NK-92 treated with Interleukin-12 subunit alpha and Interleukin-12 subunit beta, amount 100 ng/mL, for 24 hours (cell line): ENCODE results near the gene FOXP1.
"Not testable (repeated sequence)": the region's sequence is repeated elsewhere in the genome, so short reads cannot be mapped to it uniquely, and the experiment has no call there.

Experiments
- DNase-seq: peaks from one replicate; lab custom pipeline; 2025; lab: John Stamatoyannopoulos, UW

FOXP1 gene

GRCh38 chr3:71002298-71002697 lies 581.2 kb downstream of the FOXP1 start:
- no peak for DNase-seq

DNA sequence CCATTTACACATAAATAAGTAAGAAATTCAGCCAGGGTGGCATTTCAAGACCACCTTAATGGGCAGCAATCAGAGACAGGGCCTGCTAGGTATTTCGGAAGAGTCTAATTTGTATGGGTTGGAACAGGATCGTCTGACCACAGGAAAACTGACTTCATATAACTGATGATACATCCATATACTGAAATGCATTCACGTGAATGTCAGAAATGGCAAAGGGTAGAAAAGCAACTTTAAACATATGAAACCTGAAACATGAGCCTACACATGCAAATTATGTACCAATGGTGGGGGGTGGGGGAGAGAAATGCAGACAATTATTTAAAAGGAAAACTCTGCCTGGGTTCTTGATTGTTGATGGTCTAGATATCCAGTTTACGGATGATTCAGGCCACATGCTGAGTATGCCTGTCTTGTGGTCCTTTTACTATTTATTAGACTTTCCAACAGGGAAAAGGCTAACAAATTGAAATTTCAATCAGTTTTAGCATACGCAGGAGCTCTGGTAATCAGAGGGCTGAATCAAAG lies 582.2 kb downstream of the FOXP1 start:
- no peak for DNase-seq

- DNase-seq = no peak
These were observed 583.0 kb downstream of the FOXP1 start for GRCh38 chr3:71000483-71000882.

DNA sequence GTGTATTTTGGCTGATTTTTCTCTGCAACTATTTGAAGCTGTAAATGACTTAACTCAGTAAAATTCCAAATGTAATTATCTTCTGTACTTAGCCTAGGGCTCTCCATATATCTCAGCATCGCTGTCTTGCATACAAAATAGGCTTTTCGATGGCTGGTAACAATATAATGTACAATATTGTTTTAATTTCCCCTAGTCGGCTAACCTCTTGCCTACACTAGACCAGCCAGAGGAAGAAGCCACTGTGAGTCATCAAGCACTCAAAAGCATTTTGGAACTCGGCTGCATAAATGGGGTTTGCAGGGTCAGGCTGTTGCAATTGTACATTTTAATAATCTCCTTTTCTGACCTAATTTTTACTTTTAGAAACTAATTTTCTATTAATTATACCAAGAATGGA lies 583.8 kb downstream of the FOXP1 start:
- DNase-seq = no peak

DNA sequence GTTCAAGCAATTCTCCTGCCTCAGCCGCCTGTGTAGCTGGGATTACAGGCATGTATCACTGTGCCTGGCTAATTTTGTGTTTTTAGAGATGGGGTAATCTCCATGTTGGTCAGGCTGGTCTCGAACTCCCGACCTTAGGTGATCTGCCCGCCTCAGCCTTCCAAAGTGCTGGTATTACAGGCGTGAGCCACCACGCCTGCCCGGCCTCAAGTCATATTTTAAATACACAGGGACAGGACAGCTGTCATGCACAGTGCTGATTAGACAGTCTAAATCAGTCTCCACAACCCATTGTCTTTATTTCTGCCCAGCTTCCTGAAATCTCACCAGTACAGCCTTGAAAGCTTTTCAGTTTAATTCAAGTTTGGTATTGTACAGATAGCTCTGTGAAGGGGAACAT lies 587.4 kb downstream of the FOXP1 start:
- DNase-seq = no peak

DNA sequence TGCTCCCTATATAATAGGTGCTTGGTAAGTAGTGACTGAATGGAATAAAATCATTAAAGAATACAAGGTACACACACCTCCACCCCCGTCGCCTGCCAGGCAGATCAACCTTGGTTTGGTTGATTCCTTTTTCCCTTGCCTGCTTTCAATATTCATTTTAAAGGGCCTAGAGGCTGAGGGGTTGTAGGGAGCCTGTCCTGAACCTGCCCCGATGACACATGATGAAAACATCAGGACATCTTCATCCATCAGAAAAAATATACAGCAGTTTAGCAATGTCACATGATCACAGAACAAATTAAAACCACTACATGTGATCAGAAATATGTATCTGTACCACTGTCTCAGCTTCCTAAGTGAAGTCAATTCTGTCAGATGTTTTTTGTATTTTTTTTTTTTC lies 588.9 kb downstream of the FOXP1 start:
- no peak for DNase-seq

DNA sequence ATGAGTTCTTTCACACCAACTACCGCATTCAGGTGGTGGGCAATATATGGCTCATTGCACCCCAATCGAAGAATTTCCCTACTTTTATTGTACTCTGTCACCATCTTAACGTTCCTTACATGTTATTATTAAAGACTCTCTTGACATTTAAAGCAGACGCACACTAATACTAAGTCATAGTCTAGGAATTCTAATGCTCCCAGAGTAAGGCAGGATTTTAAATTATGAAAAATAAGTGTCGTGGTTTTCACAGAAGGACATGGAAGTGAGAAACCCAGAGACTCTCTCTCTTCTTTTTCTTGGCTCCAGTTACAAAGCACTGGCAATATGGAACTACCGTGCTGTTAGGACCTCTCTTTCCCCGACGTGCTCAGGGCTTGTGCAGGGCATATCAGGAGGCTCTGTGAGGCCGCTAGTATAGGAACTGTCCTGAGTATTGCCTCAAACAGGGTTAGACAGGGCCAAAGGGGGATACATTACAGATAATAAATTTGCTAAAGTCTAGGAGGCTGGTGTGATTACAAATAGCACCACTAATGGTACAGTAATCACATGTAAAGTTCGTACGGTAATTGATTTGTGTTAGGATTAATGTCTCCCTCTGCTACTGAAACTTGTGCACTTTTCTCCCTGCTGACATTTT lies 590.8 kb downstream of the FOXP1 start:
- DNase-seq = no peak

DNA sequence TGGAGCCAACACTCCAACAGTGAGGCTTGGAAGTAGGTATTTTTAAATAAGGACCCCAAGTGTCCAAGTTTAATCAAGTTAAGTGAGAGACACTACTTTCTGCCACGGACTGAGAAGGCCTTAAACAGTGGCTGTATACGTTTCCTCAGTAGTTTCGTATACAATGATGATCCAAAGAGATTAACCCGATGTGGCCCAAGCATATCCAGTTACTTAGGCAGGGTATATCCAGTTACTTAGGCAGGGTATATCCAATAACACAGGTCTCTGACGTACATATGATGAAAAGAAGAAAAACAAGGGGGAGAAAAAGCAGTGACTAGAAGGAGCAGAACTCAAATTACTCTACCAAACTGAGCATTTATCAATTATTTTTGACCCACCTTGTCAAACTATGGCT lies 591.4 kb downstream of the FOXP1 start:
- DNase-seq = no peak

- DNase-seq = no peak
These were observed 592.8 kb downstream of the FOXP1 start for GRCh38 chr3:70990723-70991122.

GRCh38 chr3:70990185-70990584 lies 593.3 kb downstream of the FOXP1 start:
- DNase-seq = no peak

- DNase-seq = no peak
These were observed 594.4 kb downstream of the FOXP1 start for GRCh38 chr3:70989174-70989573.

GRCh38 chr3:70988111-70988510 lies 595.4 kb downstream of the FOXP1 start:
- no peak for DNase-seq

DNA sequence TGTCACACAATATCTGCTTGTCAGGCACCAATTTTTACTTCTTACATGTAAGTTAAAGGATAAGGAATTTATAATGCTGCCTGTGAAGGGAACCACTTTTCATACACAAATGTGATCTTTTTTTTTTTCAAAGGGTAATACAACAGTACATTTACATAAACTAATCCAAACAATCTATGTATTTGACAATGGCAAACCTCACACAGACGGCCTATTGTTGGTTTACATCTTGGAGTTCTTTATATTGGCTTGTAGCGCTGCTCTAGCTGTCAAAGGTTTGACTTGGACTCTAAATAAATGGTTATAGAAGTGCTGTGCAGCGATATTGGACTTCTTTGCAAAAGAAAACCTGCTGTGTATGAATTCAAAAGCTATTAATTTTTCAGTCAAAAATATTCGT lies 598.0 kb downstream of the FOXP1 start:
- DNase-seq = no peak

DNA sequence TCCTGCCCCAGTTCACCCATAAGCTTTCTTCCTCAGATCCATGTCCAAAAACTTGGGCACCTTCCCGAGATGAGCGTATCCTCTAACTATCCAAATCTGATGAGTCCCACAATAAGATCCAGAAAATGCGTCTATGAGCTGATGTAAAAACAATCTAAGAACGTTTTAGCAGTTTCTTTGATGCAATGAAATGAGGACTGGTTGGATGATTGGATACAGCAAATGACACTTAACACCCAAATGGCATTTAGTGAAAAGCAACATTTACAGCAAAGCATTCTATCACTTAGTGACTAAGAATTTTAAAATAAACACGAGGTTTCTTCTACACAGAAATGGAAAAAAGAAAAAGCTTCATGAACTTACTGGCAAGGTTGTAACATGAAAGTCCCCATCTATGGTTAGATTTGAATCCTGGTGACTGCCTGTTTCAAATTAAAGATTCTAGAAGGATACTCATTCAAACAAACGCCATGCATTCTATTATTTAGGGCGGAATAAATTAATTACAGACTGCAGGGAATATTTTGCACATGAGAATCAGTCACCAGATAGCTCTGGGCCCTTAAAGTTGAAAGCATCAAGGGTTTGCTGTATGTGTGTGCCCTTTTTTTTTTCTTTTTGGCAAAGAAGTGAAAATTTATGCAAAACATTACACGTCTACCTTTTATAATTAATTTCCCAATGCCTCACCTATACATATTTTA lies 598.6 kb downstream of the FOXP1 start:
- no peak for DNase-seq

GRCh38 chr3:70982700-70983140 lies 600.8 kb downstream of the FOXP1 start:
- DNase-seq = no peak

DNA sequence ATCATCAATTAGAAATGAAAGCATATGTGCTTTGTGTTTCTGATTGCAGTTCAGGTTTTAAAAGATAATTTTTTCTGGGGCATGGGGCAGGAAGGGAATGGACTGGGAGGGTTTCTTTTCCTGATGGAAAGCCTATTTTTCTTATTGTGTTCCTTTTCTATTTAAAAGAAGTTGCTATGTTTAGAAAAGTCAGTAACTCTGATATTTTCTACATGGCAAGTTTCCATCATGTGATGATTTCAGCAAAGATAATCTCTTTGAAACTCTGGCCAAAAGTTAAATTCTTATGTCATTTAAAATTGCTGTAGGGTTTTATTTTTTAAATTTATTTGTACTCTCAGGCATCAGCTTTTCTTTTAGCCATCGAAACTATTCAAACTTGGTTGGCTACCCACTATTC lies 601.2 kb downstream of the FOXP1 start:
- no peak for DNase-seq

DNA sequence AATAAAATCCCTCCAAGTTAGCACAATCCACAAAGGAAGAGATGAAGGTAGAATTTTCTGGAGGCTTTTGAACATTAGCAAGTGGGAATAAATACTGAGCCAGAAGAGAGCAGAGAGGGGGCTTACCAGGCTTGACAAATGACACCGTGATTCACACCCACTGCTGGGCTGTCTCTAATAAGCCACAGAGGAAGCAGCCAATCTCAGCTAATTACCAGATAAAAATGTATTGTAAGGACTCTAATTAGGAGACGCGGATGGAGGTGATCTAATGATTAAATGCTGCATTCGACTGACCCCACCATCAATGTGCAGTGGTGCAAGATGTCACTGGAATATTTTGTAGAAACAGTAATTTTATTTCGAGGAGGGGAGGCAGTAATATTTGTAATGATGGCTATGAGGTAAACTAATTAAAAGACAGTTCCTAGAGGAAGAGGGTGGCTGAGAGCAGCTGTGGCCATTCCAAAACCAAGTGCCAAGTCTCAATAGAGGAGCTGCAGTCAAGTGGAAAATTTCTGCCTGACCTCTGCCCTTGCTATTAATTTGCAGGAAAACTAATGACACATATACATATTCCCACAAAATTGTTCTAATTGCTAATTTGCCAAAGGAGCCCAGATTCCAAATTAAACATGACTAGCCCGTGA lies 602.2 kb downstream of the FOXP1 start:
- DNase-seq = no peak

- no peak for DNase-seq
These were observed 602.8 kb downstream of the FOXP1 start for GRCh38 chr3:70980646-70981170.

DNA sequence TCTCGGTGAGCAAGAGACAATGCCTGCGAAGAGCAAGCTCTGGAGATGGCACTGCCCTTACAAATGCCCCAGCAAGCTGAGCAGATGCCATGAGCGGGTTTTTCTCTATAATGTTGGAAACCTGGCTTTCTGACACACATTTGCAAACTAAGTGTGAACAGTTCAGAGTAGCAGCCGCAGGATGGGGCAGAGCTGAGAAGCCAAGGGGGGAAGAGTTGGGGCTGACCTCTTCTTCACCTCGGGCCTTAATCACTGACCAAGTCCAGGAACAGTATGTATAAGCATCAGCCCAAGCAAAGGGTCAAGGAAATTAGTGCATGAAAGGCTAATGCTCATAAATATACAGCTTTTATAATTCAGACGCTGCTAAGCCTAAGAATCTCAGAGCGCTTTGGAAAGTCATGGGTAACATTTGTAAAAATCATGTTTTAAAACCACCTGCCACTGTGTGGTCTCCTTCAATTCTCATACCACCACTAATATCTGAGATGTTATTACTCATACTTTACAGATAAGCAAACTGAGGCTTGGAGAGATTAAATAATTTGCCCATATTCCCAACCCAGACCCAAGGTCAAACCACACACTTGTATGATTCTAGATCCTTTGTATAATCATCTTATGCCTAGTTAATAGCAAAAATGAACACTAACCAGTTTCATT lies 603.4 kb downstream of the FOXP1 start:
- no peak for DNase-seq

DNA sequence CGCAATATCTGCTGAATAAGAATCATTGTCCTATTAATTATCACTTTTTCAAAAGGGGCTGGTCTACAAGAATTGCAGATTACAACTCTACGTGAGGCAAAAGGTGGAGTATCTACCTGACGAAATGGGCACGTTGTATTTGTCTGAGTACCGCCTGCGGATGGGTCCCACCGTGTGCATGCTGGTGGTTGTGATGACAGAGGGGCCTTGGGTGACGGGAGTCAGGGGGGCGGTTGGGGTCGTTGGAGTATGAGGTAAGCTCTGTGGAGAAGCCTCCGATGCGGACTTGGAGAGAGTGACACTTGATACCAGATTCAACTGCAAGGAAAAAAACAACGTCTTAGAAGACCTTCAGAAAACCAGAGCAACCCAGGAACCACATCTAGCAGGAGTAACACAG lies 605.8 kb downstream of the FOXP1 start:
- DNase-seq = no peak

GRCh38 chr3:70975981-70976380 lies 607.5 kb downstream of the FOXP1 start:
- not testable (repeated sequence) for DNase-seq

- no peak for DNase-seq
These were observed 608.8 kb downstream of the FOXP1 start for GRCh38 chr3:70974747-70975146.
